OCI-LY7 (cell line): ENCODE data around the gene PDS5B. TPM values are rescaled to one million over a fixed set of nuclear protein-coding genes. Genes with fewer than 3 reads are reported as not detected.

Experiments used
- BruUV-seq: library from RNA; stranded (reverse); fragments of 400-500 nt; replicated peaks from 2 replicates; lab custom pipeline; 2021; lab: Mats Ljungman, UMichigan
- CTCF ChIA-PET: fragments of 300-600 bp; sonication (Branson Sonifier 250); formaldehyde crosslinking; loops from one replicate; lab custom pipeline; 2022; ENCODE audit warnings: antibody characterized with exemption; ENCODE audit not compliant: unreplicated experiment; lab: Charles Lee
- POLR2A ChIA-PET: fragments of 300-600 bp; sonication (Branson Sonifier 250); formaldehyde crosslinking; loops from one replicate; lab custom pipeline; 2022; ENCODE audit warnings: antibody characterized with exemption; lab: Charles Lee
- DNase-seq: peaks from one replicate; pipeline ENCODE4 v3.0.0-alpha.2; 2015; ENCODE audit warnings: low spot score
- H2AFZ ChIP-seq: fragments of 200-600 bp; sonication (generic), shearing (Covaris generic); 2 replicates; pipeline ENCODE4 v1.6.1; 2014; ENCODE audit warnings: mild to moderate bottlenecking, antibody characterized with exemption, low read length, moderate library complexity
- H3K27ac ChIP-seq: fragments of 200-600 bp; sonication (generic); 2 replicates; pipeline ENCODE4 v1.5.1; 2014; ENCODE audit warnings: mixed run types, low read depth, mild to moderate bottlenecking, moderate library complexity, low read length, inconsistent platforms; ENCODE audit not compliant: poor library complexity, severe bottlenecking
- H3K36me3 ChIP-seq: fragments of 200-600 bp; sonication (generic); 2 replicates; pipeline ENCODE4 v1.6.1; 2014; ENCODE audit warnings: mild to moderate bottlenecking, antibody characterized with exemption, low read length, moderate library complexity, mixed read lengths; ENCODE audit not compliant: insufficient read depth
- H3K4me1 ChIP-seq: fragments of 200-600 bp; sonication (generic); 2 replicates; pipeline ENCODE4 v1.5.1; 2014; ENCODE audit warnings: mild to moderate bottlenecking, low read length; ENCODE audit not compliant: insufficient read depth, poor library complexity, severe bottlenecking
- H3K4me2 ChIP-seq: fragments of 200-600 bp; sonication (generic); 2 replicates; pipeline ENCODE4 v1.6.1; 2014; ENCODE audit warnings: mild to moderate bottlenecking, low read length
- H3K4me3 ChIP-seq: fragments of 200-600 bp; sonication (generic); 2 replicates; pipeline ENCODE4 v1.5.1; 2014; ENCODE audit warnings: mild to moderate bottlenecking, low read depth, low read length; ENCODE audit not compliant: poor library complexity, severe bottlenecking
- H3K79me2 ChIP-seq: fragments of 200-600 bp; sonication (generic); 2 replicates; pipeline ENCODE4 v1.6.1; 2016; ENCODE audit warnings: low read depth, mild to moderate bottlenecking, low read length, moderate library complexity, mixed read lengths; ENCODE audit not compliant: insufficient read depth
- H3K9me2 ChIP-seq: fragments of 200-600 bp; sonication (generic); 2 replicates; pipeline ENCODE4 v1.6.1; 2016; ENCODE audit warnings: mild to moderate bottlenecking, low read length, mixed read lengths; ENCODE audit not compliant: insufficient read depth
- H3K9me3 ChIP-seq: fragments of 200-600 bp; sonication (generic); 2 replicates; pipeline ENCODE4 v1.6.1; 2014; ENCODE audit warnings: mild to moderate bottlenecking, mixed run types, low read length, mixed read lengths
- H4K20me1 ChIP-seq: fragments of 200-600 bp; sonication (generic); 2 replicates; pipeline ENCODE4 v1.6.1; 2014; ENCODE audit warnings: mild to moderate bottlenecking, antibody characterized with exemption, low read length, moderate library complexity, mixed read lengths; ENCODE audit not compliant: insufficient read depth
- CTCF ChIP-seq: fragments of 200-600 bp; sonication (generic); conservative IDR thresholded peaks from 2 replicates; pipeline ENCODE4 v1.5.1; 2014; ENCODE audit warnings: mild to moderate bottlenecking, antibody characterized with exemption, low read length, moderate library complexity, mixed read lengths
- EZH2phosphoT487 ChIP-seq: fragments of 200-600 bp; sonication (generic); IDR thresholded peaks from 2 replicates; pipeline ENCODE4 v1.6.1; 2018; ENCODE audit warnings: low read depth, borderline replicate concordance, mild to moderate bottlenecking, mixed run types, antibody characterized with exemption, low read length, moderate library complexity, mixed read lengths
- intact Hi-C: fragments of 100-400 bp; cut with micrococcal nuclease; formaldehyde crosslinking; loops from one replicate; pipeline ENCODE4 v1.10.0; 2022; ENCODE audit not compliant: unreplicated experiment
- total RNA-seq, 2 experiments: library from RNA; depleted of rRNA in 1 of 2; stranded (reverse); fragments of >200 nt in 1 of 2; shearing (Covaris generic) in 1 of 2; gene quantifications; 2 replicates each; pipeline ENCODE4 v1.2.3, GENCODE V29; 2014 to 2022

The PDS5B gene
- total RNA-seq, 2 experiments from 2014 or later: 34.1 to 70.4 TPM

GRCh38 chr13:32657309-32657708 is 71.1 kb downstream of the PDS5B start:
- peaks cover 78% of the 10 kb centered on the region for H3K36me3 ChIP-seq
- POLR2A ChIA-PET: interaction anchor here (1.4 kb wide), 1 partner anchor 51 kb away, joined by 4 read pairs; no protein-coding TSS in a partner anchor
- H3K27ac ChIP-seq: no peak overlapping the region
- H3K9me3 ChIP-seq: peaks cover 28% of the 10 kb centered on the region; the same call in 1 of the 2 replicates
- no peak for DNase-seq
- intact Hi-C loops: no loop called here
- H4K20me1 ChIP-seq: peaks cover 4% of the 10 kb centered on the region; the same call in 1 of the 2 replicates
- no peak overlapping the region for H3K4me3 ChIP-seq
- BruUV-seq: no TSS peak
- TF ChIP-seq CTCF (no peak), EZH2phosphoT487 (no peak)
- no peak overlapping the region for H3K4me2 ChIP-seq
- no peak overlapping the region for H2AFZ ChIP-seq
- CTCF ChIA-PET: no interaction called here
- no peaks in the 10 kb centered on the region for H3K9me2 ChIP-seq
- H3K4me1 ChIP-seq: no peaks in the 10 kb centered on the region
- H3K79me2 ChIP-seq: peaks cover 59% of the 10 kb centered on the region

- Histone ChIP-seq H3K4me3 (no peak overlapping the region), H3K79me2 (peaks cover 47% of the 10 kb centered on the region), H4K20me1 (peaks cover 4% of the 10 kb centered on the region; the same call in 1 of the 2 replicates), H3K36me3 (peaks cover 66% of the 10 kb centered on the region), H3K4me2 (no peak overlapping the region), H3K4me1 (no peaks in the 10 kb centered on the region), H3K9me3 (peaks cover 21% of the 10 kb centered on the region; the same call in 1 of the 2 replicates), H3K27ac (no peak overlapping the region), H2AFZ (no peak overlapping the region), H3K9me2 (no peaks in the 10 kb centered on the region)
- no peak for DNase-seq
- intact Hi-C loops: no loop called here
- BruUV-seq: no TSS peak
- TF ChIP-seq EZH2phosphoT487 (no peak), CTCF (no peak)
- ChIA-PET CTCF (no interaction called here), POLR2A (interaction anchor here (0.8 to 1.7 kb wide), 3 partner anchors 8 to 74 kb away, joined by 3 to 11 read pairs (median 3); partner anchors contain the start of gene PDS5B)
Observed at GRCh38 chr13:32659736-32660135, 73.5 kb downstream of the PDS5B start.

GRCh38 chr13:32660227-32660626 is 74.0 kb downstream of the PDS5B start:
- H3K4me2 ChIP-seq: no peak overlapping the region
- peaks cover 19% of the 10 kb centered on the region; the same call in 1 of the 2 replicates for H3K9me3 ChIP-seq
- peaks cover 4% of the 10 kb centered on the region; the same call in 1 of the 2 replicates for H4K20me1 ChIP-seq
- no peak overlapping the region for H3K4me3 ChIP-seq
- ChIA-PET CTCF (no interaction called here), POLR2A (interaction anchor here (0.5 to 1.7 kb wide), 6 partner anchors 9 to 74 kb away, joined by 3 to 11 read pairs (median 4); partner anchors contain the start of gene PDS5B)
- H3K9me2 ChIP-seq: no peaks in the 10 kb centered on the region
- peaks cover 62% of the 10 kb centered on the region for H3K36me3 ChIP-seq
- H3K27ac ChIP-seq: no peak overlapping the region
- no peak for TF ChIP-seq CTCF
- no peak for TF ChIP-seq EZH2phosphoT487
- BruUV-seq: no TSS peak
- no peak overlapping the region for H2AFZ ChIP-seq
- DNase-seq: no peak
- H3K79me2 ChIP-seq: peaks cover 43% of the 10 kb centered on the region
- intact Hi-C loops: no loop called here
- no peaks in the 10 kb centered on the region for H3K4me1 ChIP-seq
